22Rv1 (cell line): ENCODE data around the gene VMP1.
"Not testable (repeated sequence)": the region's sequence is repeated elsewhere in the genome, so short reads cannot be mapped to it uniquely, and the experiment has no call there.

Source experiments
- ZFX ChIP-seq: fragments of 450-650 bp; IDR thresholded peaks from 2 replicates; pipeline ENCODE4 v1.6.1; 2017; ENCODE audit warnings: antibody characterized with exemption, borderline replicate concordance
- TF ChIP-seq, protein P1 (sequence below): fragments of 450-650 bp; IDR thresholded peaks from 2 replicates; pipeline ENCODE4 v1.5.1; 2017; ENCODE audit warnings: mild to moderate bottlenecking

DNA sequence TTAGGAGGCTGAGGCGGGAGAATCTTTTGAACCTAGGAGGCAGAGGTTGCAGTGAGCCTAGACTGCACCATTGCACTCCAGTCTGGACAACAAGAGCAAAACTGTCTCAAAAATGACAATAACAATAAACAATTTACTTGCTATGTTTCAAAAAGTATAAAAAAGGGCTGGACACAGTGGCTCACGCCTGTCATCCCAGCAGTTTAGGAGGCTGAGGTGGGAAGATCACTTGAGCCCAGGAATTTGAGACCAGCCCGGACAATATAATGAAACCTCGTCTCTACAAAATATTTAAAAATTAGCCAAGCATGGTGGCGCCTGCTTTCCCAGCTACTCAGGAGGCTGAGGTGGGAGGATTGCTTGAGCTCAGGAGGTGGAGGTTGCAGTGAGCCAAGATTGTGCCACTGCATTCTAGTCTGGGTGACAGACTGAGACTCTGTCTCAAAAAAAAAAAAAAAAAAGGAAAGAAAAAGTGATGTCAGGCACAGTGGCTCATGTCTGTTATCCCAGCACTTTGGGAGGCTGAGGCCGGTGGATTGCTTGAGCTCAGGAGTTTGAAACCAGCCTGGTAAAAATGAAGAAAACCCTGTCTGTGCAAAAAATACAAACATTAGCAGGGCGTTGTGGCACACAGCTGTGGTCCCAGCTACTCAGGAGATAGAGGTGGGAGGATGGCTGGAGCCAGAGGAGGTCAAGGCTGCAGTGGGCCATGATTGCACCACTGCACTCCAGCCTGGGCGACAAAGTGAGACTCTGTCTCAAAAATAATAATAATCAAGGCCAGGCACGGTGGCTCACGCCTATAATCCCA, 146.7 kb downstream of the VMP1 start:
- TF ChIP-seq, protein P1, sequence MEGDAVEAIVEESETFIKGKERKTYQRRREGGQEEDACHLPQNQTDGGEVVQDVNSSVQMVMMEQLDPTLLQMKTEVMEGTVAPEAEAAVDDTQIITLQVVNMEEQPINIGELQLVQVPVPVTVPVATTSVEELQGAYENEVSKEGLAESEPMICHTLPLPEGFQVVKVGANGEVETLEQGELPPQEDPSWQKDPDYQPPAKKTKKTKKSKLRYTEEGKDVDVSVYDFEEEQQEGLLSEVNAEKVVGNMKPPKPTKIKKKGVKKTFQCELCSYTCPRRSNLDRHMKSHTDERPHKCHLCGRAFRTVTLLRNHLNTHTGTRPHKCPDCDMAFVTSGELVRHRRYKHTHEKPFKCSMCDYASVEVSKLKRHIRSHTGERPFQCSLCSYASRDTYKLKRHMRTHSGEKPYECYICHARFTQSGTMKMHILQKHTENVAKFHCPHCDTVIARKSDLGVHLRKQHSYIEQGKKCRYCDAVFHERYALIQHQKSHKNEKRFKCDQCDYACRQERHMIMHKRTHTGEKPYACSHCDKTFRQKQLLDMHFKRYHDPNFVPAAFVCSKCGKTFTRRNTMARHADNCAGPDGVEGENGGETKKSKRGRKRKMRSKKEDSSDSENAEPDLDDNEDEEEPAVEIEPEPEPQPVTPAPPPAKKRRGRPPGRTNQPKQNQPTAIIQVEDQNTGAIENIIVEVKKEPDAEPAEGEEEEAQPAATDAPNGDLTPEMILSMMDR, result not testable (repeated sequence)
- not testable (repeated sequence) for TF ChIP-seq ZFX
